Calu3 (cell line): ENCODE measurements around the gene DHRS7C. TPM values are rescaled to one million over a fixed set of nuclear protein-coding genes. Genes with fewer than 3 reads are reported as not detected.

Experiments
- BruUV-seq: library from RNA; stranded (reverse); fragments of 400-500 nt; replicated peaks from 2 replicates; lab custom pipeline; 2021; lab: Mats Ljungman, UMichigan
- CTCF ChIA-PET: fragments of 300-600 bp; sonication (Branson Sonifier 250); formaldehyde crosslinking; loops from one replicate; lab custom pipeline; 2022; ENCODE audit warnings: antibody characterized with exemption; lab: Charles Lee
- DNase-seq: peaks from one replicate; pipeline ENCODE4 v3.0.0; 2022
- H3K27ac Mint-ChIP-seq: one replicate; pipeline ENCODE4 v1.8.0; 2022; ENCODE audit warnings: mixed read lengths; ENCODE audit not compliant: unreplicated experiment
- H3K27me3 Mint-ChIP-seq: one replicate; pipeline ENCODE4 v1.8.0; 2022; ENCODE audit warnings: mixed read lengths; ENCODE audit not compliant: unreplicated experiment
- H3K36me3 Mint-ChIP-seq: one replicate; pipeline ENCODE4 v1.8.0; 2022; ENCODE audit warnings: mild to moderate bottlenecking, moderate library complexity, mixed read lengths; ENCODE audit not compliant: insufficient read depth, unreplicated experiment
- H3K4me1 Mint-ChIP-seq: one replicate; pipeline ENCODE4 v1.8.0; 2022; ENCODE audit warnings: mild to moderate bottlenecking, low read depth, mixed read lengths; ENCODE audit not compliant: unreplicated experiment
- H3K4me3 Mint-ChIP-seq: one replicate; pipeline ENCODE4 v1.8.0; 2022; ENCODE audit warnings: mild to moderate bottlenecking, low read depth, moderate library complexity, mixed read lengths; ENCODE audit not compliant: unreplicated experiment
- H3K9me3 Mint-ChIP-seq: one replicate; pipeline ENCODE4 v1.8.0; 2022; ENCODE audit warnings: low read depth, mixed read lengths; ENCODE audit not compliant: unreplicated experiment
- intact Hi-C: fragments of 100-400 bp; cut with micrococcal nuclease; formaldehyde crosslinking; loops from one replicate; pipeline ENCODE4 v1.10.0; 2022; ENCODE audit not compliant: unreplicated experiment
- total RNA-seq: library from RNA; stranded (reverse); gene quantifications from 2 replicates; pipeline ENCODE4 v1.2.3, GENCODE V29; 2022
- TF ChIP-seq, protein P1 (sequence below): fragments of 200-600 bp; IDR thresholded peaks from one replicate; pipeline ENCODE4 v1.8.0; 2022; ENCODE audit warnings: antibody characterized with exemption; ENCODE audit not compliant: unreplicated experiment

Gene DHRS7C
- total RNA-seq, 1 experiment from 2014 or later: not detected

DNA sequence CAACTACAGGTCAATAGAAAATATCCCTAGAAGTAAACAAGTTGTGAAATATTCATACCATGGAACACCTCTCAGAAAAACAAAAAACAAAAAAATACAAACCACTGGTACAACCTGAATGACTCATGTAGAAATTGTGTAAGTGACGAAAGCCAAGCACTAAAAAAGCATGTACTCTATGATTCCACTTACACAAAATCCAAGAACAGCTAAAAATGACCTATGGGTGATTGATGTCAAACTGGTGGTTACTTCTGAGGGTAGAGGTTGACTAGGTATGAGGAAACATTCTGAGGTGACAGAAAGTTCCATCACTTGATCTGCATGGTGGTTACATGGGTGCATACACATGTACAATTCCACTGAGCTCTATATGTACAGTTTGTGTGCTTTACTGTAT lies 31.1 kb downstream of the DHRS7C start:
- H3K9me3 Mint-ChIP-seq: no peaks in the 10 kb centered on the region
- H3K27me3 Mint-ChIP-seq: peaks cover 33% of the 10 kb centered on the region
- peaks cover 7% of the 10 kb centered on the region for H3K4me1 Mint-ChIP-seq
- CTCF ChIA-PET: no interaction called here
- H3K27ac Mint-ChIP-seq: no peak overlapping the region
- DNase-seq: no peak
- TF ChIP-seq, protein P1, sequence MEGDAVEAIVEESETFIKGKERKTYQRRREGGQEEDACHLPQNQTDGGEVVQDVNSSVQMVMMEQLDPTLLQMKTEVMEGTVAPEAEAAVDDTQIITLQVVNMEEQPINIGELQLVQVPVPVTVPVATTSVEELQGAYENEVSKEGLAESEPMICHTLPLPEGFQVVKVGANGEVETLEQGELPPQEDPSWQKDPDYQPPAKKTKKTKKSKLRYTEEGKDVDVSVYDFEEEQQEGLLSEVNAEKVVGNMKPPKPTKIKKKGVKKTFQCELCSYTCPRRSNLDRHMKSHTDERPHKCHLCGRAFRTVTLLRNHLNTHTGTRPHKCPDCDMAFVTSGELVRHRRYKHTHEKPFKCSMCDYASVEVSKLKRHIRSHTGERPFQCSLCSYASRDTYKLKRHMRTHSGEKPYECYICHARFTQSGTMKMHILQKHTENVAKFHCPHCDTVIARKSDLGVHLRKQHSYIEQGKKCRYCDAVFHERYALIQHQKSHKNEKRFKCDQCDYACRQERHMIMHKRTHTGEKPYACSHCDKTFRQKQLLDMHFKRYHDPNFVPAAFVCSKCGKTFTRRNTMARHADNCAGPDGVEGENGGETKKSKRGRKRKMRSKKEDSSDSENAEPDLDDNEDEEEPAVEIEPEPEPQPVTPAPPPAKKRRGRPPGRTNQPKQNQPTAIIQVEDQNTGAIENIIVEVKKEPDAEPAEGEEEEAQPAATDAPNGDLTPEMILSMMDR: no peak
- H3K4me3 Mint-ChIP-seq: no peak overlapping the region
- BruUV-seq: no TSS peak
- intact Hi-C loops: no loop called here
- H3K36me3 Mint-ChIP-seq: no peaks in the 10 kb centered on the region

DNA sequence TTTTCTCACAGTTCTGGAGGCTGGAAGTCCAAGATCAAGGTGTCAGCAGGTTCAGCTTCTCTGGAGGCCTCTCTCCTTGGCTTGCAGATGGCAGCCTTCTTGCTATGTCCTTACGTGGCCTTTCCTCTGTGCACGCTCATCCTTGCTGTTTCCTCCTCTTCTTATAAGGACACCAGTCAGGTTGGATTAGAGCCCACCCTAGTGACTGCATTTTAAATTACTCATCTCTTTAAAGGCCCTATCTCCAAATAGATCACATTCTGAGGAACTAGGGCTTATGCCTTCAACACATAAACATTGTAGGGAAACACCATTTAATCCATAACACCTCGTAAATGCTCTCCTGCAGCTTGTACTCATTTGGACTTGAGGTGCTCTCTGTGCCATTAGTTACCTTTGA lies 36.3 kb downstream of the DHRS7C start:
- Mint-ChIP-seq H3K36me3 (no peaks in the 10 kb centered on the region), H3K27me3 (peaks cover 27% of the 10 kb centered on the region), H3K9me3 (no peaks in the 10 kb centered on the region), H3K4me3 (no peak overlapping the region), H3K4me1 (no peaks in the 10 kb centered on the region), H3K27ac (no peak overlapping the region)
- intact Hi-C loops: no loop called here
- BruUV-seq: no TSS peak
- DNase-seq: no peak
- CTCF ChIA-PET: no interaction called here
- TF ChIP-seq, protein P1: no peak

DNA sequence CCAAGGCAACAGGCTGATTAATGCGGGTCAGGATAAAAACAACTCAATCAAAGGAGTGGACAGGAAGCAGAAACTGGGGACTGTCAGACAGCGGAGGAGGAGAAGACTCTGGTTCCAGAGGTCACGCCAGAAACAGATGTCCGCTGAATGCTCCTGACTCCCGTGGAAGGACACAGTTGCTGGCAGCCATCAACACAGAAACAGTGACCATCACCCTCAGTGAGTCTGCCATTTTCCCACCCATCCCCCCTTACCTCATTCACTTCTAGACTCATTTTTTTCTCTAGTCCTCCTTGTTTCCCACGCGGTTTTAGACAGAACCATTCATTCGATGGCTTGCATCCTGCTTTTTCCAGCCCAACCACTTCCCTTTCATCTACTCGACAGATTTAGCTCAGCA lies 40.9 kb downstream of the DHRS7C start:
- Mint-ChIP-seq H3K27me3 (peaks cover 35% of the 10 kb centered on the region), H3K9me3 (no peaks in the 10 kb centered on the region), H3K4me1 (no peaks in the 10 kb centered on the region), H3K4me3 (no peak overlapping the region), H3K36me3 (no peaks in the 10 kb centered on the region), H3K27ac (no peak overlapping the region)
- TF ChIP-seq, protein P1: no peak
- BruUV-seq: no TSS peak
- intact Hi-C loops: no loop called here
- CTCF ChIA-PET: no interaction called here
- DNase-seq: no peak

DNA sequence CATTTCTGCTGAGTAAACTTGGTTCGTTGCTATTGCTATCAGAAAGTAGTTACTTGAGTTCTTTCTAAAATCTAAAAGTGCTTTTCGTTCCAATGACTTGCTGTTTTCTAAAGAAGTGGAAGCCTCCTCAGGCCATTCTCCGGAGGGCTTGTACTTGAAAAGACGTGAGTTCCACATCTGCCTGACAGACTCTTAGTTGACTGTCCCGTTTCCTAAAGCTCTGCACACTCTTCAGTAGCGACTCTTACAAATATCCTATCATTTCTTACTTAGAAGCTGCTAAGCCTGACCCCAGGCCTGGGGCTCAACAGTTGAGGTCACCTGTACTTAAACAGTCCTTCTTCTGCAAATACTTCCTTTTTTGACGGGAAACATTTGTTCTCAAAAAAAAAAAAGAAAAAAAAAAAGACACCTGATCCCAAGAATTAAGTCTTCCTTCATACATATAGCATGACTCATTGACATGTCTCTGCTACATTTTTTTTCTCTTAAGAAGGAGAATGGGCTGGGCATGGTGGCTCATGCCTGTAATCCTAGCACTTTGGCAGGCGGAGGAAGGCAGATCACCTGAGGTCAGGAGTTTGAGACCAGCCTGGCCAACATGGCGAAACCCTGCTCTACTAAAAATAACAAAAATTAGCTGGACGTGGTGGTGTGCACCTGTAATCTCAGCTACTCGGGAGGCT lies 61.5 kb downstream of the DHRS7C start:
- H3K4me3 Mint-ChIP-seq: no peak overlapping the region
- no TSS peak for BruUV-seq
- no peaks in the 10 kb centered on the region for H3K4me1 Mint-ChIP-seq
- H3K27me3 Mint-ChIP-seq: no peaks in the 10 kb centered on the region
- no peaks in the 10 kb centered on the region for H3K9me3 Mint-ChIP-seq
- CTCF ChIA-PET: no interaction called here
- DNase-seq: no peak
- no peaks in the 10 kb centered on the region for H3K36me3 Mint-ChIP-seq
- H3K27ac Mint-ChIP-seq: no peak overlapping the region
- TF ChIP-seq, protein P1: no peak
- intact Hi-C loops: loop anchor here (1.0 to 5.0 kb wide), 2 partner anchors 37 to 199 kb away; no protein-coding TSS in a partner anchor
